ENCODE results near the gene SMARCAL1.

GRCh38 chr2:216448829-216449228 lies 36.5 kb downstream of the SMARCAL1 start:
- no peak for TF ChIP-seq ELF1 (CRISPR knock-in tag; IDR thresholded peaks at IDR 0.05)
- TF ChIP-seq CTCF (CRISPR knock-in tag; IDR thresholded peaks at IDR 0.05), result no peak
- TF ChIP-seq AGO2 (optimal IDR thresholded peaks at IDR 0.05; ENCODE audit: low read depth, low read length), result no peak
- no peak for TF ChIP-seq RFX5 (IDR thresholded peaks at IDR 0.05; ENCODE audit: low read depth, low read length)
- TF ChIP-seq ZNF121 (CRISPR knock-in tag; IDR thresholded peaks at IDR 0.05), result no peak
- no peak for TF ChIP-seq ZNF18 (CRISPR knock-in tag; IDR thresholded peaks at IDR 0.05; ENCODE audit: insufficient replicate concordance)
- TF ChIP-seq ZBTB38 (CRISPR knock-in tag; IDR thresholded peaks at IDR 0.05), result no peak
- TF ChIP-seq RFX1 (IDR thresholded peaks at IDR 0.05), result no peak
- no peak for TF ChIP-seq ZFP36 (IDR thresholded peaks at IDR 0.05; ENCODE audit: borderline replicate concordance, low read depth, low read length, partially characterized antibody)
- no peak for TF ChIP-seq HNRNPLL (IDR thresholded peaks at IDR 0.05; ENCODE audit: low read depth, low read length, poor library complexity, severe bottlenecking)
- no peak for TF ChIP-seq JUNB (CRISPR knock-in tag; IDR thresholded peaks at IDR 0.05; ENCODE audit: borderline replicate concordance)
